Activated CD4-positive, alpha-beta T cell treated with anti-CD3 and anti-CD28 coated beads, Interleukin-2, amount 50 U/mL, for 48 hours (primary cell): ENCODE measurements around the gene LENEP.

Experiments
- DNase-seq, 2 experiments: peaks; one replicate each; pipeline ENCODE4 v3.0.0-alpha.2; 2020

Gene LENEP

DNA sequence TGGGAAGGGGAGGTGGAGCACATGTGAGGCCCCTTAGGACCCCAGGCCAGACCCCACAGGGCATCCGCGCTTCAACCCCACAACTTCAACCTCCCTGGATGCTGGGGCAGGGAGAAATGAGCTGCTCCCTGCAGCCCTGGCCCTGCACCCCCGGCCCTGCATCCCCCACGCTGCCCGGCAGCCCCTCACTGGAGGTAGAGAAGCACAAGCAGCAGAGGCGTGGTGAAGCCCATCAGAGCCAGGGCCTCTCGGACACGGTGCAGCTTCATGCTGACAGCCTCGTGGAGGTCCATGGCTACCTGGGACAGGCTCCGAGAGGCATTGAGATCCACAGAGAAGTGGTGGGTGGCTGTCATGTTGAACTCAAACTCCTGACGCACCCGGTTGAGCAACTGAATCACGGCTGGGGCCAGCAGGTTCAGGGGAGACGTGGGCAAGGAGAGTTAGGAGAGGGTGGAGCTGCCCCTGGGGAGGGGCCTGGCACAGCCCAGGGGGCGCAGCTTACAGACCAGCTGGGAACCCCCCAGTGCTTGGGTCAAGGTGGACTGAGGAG, 36.9 kb downstream of the LENEP start:
- no peak for DNase-seq

DNA sequence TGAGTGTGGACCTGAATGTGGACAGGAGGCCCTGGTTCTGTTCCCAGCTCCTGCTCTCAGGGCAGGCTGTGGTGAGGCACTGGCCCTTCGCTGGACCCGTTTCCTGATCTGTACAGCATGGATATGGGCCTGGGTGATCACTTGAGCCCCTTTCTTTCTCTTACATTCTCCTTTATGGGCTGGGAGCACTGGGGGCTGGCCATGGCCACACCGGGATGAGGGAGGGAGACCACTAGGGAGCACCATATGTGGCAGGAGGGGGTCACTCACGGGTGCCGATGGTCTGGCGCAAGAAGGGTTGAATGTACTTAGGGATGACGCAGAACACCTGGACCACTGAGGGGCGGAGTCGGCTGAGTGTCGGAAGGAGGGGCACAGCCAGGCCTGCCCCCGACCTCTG, 37.5 kb downstream of the LENEP start:
- no peak for DNase-seq

DNA sequence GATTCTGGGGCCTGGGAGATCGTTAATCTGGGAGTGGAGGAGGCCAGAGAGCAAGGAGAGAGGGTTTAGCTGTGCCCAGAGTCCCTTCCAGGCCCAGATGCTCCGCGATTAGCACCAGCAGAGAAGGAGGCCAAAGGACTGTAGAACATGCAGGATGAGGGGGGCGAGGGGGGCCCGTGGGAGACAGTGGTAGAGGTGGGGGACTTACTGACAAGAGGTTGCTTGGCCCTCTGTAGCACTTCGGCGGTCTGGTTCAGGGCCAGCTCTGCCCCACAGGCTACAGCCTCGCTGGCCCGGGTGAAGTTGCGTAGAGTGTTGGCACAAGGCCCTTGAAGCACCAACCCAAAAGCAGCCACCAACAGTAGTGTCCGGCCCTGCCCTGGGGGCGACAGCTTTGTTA, 39.5 kb downstream of the LENEP start:
- no peak for DNase-seq

DNA sequence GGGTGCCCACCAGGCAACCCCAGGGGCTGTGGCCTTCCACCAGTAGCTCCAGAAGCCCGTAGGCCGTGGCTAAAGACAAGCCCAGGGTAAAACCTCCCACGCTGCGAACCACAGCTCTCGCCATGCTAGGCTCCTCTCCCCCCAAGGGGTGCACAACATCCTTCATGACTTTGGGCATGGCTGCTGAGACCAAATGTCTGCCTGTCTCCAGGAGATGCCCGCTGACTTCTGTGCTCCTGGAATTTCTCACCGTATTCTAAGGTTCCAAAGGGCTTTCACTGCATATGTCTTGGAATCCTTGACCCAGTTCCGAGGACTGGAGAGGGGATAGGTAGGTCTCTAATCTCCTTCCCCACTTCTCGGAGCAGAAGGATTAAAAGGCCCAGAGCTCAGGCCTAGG, 40.1 kb downstream of the LENEP start, which contains the start of the genes DCST1 and DCST2:
Gene DCST1 (plus strand): TSS at position 301 of the 400 bp plus-strand sequence. CDS start 213 bp downstream, outside the sequence.
Gene DCST2 (minus strand): TSS at position 258 of the 400 bp plus-strand sequence. CDS start 80 bp downstream, at position 178.
- DNase-seq: no peak

DNA sequence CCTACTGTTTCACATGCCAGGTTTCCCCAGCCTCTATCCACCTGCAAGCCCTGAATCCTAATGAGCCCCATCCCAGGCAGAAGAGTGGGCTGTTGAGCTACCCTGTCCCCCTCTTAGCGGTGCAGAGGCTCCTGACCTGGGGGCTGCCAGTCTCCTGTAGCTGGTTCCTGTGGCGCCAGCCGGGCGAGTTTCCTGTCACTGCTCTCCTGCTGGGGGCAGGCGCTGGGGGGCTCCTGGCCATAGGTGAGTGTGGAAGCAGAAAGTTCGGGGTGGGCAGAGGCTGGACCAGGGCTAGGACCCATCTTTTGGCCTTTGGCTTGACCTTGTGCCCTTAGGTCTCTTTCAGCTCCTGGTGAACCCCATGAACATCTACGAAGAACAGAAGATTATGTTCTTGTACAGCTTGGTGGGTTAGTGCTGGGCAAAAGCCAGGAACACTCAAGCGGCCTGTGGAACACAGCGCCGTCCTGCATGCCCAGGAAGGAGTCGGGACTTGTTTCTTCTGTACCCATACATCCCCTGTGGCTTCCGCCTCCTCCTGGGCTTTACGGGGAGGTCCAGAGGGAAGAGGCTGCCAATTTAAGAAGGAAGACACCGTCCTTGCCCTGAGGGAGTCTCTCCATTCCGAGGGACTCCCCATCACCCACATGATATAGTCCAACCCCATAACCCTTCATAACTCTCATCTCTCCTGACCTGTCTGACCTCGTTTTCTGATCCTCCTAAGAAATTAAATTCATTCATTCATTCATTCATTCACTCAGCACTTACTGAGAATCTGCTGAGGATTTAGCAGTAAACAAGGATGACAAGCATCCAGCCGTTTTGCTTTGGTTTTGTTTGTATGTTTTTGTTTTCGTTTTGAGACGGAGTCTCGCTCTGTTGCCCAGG, 41.2 kb downstream of the LENEP start:
- no peak for DNase-seq

DNA sequence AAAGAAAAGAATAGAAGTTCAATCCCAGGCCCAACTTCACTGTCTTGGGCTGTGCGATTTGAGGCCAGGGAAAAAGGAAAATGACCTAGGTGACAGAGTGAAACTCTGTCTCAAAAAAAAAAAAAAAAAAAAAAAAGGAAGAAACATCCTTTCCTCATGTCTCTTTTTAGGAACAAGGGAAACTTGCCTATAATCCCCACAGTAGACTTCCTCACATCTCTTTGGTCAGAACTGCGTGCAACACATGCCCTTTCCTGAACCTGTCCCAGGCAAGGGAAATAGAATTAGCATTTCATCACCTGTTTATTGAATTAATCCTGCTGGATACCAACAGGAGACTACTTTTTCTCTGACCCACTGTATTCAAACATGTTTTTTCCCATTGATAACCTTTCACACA, 42.5 kb downstream of the LENEP start:
- DNase-seq: no peak

DNA sequence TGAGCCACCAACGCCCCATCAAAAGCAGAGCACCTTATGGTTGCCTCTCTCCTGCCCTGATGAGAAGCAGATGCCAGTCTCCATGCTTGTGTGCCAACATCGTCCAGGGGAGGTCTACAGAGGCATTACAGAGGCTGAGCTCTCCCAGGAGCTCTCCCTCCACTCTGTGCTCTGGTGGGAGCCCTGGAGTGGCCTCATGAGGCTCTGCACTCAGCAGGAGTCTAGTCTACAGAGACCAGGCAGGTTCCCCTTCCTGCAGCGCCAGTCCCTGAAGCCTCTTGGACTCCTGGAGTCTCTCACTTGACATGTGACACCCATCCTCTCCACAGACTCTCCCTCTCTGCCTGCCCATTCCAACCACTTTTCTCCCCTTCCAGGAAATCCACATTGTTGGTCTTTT, 43.7 kb downstream of the LENEP start:
- no peak for DNase-seq

DNA sequence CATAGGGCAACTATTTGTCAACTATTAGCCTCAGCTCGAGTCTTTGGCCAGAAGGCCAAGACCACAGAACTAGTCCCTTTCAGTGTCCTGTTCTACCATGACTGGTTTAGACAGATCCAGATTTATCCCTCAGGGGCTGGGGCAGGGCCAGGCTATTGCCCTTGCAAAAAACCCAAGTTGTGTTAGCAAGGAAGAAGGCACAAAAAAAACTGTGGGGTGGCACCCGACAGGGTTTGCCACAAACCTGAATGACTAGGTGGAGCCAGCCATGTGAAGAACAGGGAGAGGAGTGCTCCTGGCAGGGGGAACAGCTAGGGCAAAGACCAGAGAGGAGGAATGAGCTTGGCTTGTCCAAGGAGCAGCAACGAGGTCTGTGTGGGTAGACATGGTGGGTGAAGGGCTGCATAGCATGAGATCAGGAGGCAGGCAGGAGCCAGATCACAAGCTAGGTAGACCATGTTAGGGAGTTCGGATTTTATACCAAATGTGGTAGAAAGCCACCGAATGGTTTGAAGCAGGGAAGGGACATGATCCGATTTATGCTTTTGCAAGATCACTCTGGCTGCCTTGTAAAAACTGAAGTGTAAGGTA, 44.6 kb downstream of the LENEP start:
- no peak for DNase-seq

DNA sequence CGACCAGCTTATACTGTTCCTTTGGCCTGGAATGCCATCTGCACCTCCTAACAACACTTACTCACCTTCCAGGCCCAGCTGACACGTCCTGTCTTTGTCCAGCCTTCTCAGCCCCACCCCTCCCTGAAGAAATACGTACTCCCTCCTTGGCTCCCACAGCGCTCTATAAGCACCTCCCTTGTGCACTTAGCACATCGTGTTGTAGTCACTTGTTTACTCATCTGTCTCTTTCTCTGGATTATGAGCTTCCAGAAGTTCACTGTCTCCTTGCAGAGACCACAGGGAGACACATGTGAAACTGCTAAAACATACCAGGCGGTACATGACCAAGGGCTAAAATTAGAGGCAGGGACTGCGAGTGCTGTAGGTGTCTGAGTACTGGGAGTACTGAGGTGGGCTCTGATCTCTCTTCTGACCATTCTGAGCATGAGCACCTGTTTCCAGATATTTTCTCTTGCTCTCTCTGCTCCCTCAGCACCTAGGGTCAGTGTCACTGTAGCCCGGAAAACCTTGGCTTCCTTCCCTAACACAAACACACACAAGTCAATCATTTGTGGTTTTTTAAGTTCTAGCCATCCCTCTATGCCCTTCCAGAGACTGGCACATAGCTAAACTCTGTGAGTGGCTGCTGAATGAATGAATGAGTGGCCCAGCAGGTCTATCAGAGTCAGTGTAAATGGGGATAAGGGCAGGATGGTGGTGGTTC, 45.4 kb downstream of the LENEP start:
- DNase-seq: no peak

DNA sequence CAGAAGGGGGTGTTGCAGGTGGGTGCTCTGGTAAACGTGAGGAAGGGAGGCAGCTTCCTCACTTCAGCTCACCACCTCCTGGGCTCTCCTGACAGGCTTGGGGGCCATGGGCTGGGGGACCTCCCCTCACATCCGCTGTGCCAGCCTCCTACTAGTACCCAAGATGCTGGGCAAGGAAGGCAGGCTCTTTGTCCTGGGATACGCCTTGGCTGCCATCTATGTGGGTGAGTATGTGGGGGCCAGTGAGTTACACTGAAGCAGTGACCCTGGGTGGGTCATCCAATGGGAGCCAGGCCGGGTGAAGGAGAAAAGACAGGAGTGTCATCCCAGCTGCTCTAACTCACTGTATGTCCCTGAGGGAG, 45.9 kb downstream of the LENEP start:
- DNase-seq: no peak

DNA sequence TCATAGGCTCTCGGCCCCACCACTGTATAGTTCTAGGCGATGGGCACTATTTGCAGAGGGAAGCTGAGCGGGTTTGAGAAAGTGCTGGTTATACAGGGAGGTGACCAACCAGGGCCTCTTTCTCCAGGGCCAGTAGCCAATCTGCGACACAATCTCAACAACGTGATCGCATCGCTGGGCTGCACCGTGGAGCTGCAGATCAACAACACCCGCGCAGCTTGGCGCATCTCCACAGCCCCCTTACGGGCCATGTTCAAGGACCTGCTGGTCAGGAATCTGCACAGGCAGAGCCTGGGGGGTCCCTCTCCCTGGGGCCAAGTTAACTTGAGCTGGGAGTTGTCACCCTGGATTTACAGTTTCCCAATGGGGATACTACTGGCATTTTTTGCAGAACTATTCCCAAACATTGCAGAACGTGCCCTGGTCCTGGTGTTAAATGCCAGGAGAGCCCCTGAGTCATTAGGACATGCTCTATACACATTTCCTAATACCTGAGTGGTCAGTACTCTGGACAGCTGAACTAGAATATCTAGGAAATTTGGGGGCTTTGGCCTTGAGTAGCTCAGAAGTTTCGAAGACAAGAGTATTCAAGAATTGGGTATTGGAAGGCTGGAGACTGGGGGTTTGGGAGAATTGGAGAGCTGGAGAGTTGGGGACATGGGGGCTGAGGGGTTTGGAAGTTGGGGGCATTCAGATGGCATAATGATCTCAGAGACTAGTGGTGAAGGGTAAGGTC, 47.1 kb downstream of the LENEP start:
- DNase-seq: no peak

DNA sequence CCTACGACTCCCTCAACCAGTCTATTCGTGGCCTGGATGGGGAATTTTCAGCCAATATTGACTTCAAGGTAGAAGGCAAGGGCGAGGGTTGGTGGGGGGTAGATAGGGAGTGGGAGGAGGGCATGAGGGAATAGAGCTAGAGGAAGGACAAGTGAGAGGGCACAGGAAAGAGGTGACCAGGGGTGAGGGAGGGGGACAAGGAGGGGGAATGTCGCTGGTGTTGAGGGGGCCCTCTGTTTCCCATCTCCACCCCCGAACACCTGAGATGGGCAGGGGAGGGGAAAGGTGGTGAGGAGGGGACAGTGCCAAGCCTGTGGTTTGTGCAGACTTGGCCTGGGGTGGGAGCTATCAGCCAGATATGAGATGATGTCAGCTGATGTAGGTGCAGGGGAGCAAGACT, 49.4 kb downstream of the LENEP start:
- DNase-seq: no peak

DNA sequence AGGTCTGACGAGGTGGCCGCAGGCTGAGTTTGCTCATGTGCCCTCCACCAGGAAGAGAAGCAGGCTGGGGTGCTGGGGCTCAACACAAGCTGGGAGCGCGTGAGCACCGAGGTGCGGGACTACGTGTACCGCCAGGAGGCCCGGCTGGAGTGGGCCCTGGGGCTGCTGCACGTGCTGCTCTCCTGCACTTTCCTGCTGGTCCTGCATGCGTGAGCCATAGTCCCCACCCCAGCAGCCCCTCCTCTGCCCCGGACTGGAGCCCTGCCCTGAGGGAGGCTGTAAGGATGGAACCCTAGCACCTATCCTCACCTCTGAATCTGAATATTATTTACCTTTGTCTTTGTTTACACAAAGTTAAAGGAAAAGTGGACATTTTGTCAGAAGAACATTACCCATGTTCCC, 49.9 kb downstream of the LENEP start:
- no peak for DNase-seq

DNA sequence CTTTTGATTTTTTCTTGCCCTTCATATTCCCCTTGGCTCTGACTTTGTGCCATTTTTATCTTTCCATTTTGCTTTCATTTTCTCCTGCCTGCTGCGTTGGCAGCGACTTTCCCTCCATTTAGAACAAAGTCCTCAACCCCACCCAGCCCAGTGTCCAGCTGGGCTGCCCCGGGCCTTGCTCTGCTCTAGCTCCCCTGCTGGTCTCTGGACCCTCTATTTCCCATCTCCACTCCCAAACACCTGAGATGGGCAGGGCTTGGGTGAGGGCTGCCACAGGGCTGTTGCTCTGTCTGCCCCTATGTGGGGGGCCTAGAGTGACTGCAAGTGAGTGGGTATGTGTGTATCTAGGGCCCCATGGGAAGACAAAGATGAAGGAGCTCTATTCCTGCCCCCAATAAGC, 50.4 kb downstream of the LENEP start:
- no peak for DNase-seq
